ENCODE results near the gene CHRNE.

CHRNE gene

GRCh38 chr17:4891411-4892410 lies 11.2 kb downstream of the CHRNE start:
- Histone ChIP-seq H3K27ac (no peak overlapping the region; the same call in 1 of the 2 replicates), H3K27me3 (ENCODE audit: insufficient read depth, low read depth, severe bottlenecking) (no peaks in the 10 kb centered on the region), H3K36me3 (peaks cover 91% of the 10 kb centered on the region), H3K4me3 (ENCODE audit: low read depth, low read length) (no peak overlapping the region), H3K9me3 (ENCODE audit: severe bottlenecking) (no peaks in the 10 kb centered on the region)
- no peak for DNase-seq
- no peak for TF ChIP-seq CTCF (IDR thresholded peaks at IDR 0.05; ENCODE audit: low read depth, low read length)

- TF ChIP-seq CTCF (IDR thresholded peaks at IDR 0.05; ENCODE audit: low read depth, low read length): no peak
- Histone ChIP-seq H3K4me3 (ENCODE audit: low read depth, low read length) (no peak overlapping the region), H3K9me3 (ENCODE audit: severe bottlenecking) (no peaks in the 10 kb centered on the region), H3K36me3 (peaks cover 84% of the 10 kb centered on the region), H3K27ac (no peak overlapping the region), H3K27me3 (ENCODE audit: insufficient read depth, low read depth, severe bottlenecking) (no peaks in the 10 kb centered on the region)
- no peak for DNase-seq
These were observed 15.3 kb downstream of the CHRNE start for GRCh38 chr17:4887581-4887980.

- H3K27me3 ChIP-seq (ENCODE audit: insufficient read depth, low read depth, severe bottlenecking): no peaks in the 10 kb centered on the region
- no peak for TF ChIP-seq CTCF (IDR thresholded peaks at IDR 0.05; ENCODE audit: low read depth, low read length)
- H3K4me3 ChIP-seq (ENCODE audit: low read depth, low read length): no peak overlapping the region
- peaks cover 84% of the 10 kb centered on the region for H3K36me3 ChIP-seq
- no peaks in the 10 kb centered on the region for H3K9me3 ChIP-seq (ENCODE audit: severe bottlenecking)
- H3K27ac ChIP-seq: no peak overlapping the region
- DNase-seq: no peak
These were observed 16.1 kb downstream of the CHRNE start for GRCh38 chr17:4886830-4887229.

GRCh38 chr17:4884489-4884888 lies 18.4 kb downstream of the CHRNE start:
- H3K9me3 ChIP-seq (ENCODE audit: severe bottlenecking): no peaks in the 10 kb centered on the region
- peaks cover 83% of the 10 kb centered on the region for H3K36me3 ChIP-seq
- TF ChIP-seq CTCF (IDR thresholded peaks at IDR 0.05; ENCODE audit: low read depth, low read length): no peak
- DNase-seq: no peak
- no peaks in the 10 kb centered on the region for H3K27me3 ChIP-seq (ENCODE audit: insufficient read depth, low read depth, severe bottlenecking)
- H3K4me3 ChIP-seq (ENCODE audit: low read depth, low read length): no peak overlapping the region
- no peak overlapping the region for H3K27ac ChIP-seq

GRCh38 chr17:4881761-4882555 lies 20.9 kb downstream of the CHRNE start:
- no peak overlapping the region for H3K4me3 ChIP-seq (ENCODE audit: low read depth, low read length)
- peak; percentile 71 for DNase-seq
- no peak overlapping the region for H3K27ac ChIP-seq
- peak; percentile 94 for TF ChIP-seq CTCF (IDR thresholded peaks at IDR 0.05; ENCODE audit: low read depth, low read length)
- peaks cover 76% of the 10 kb centered on the region for H3K36me3 ChIP-seq
- no peaks in the 10 kb centered on the region for H3K9me3 ChIP-seq (ENCODE audit: severe bottlenecking)
- no peaks in the 10 kb centered on the region for H3K27me3 ChIP-seq (ENCODE audit: insufficient read depth, low read depth, severe bottlenecking)
